MM.1S (cell line): ENCODE measurements around the gene SLC22A13.

Experiments
- DNase-seq: peaks from one replicate; pipeline ENCODE4 v3.0.0-alpha.2; 2015
- H2AFZ ChIP-seq: fragments of 300-600 bp; sonication (generic); 2 replicates; pipeline ENCODE4 v1.6.0; 2016; ENCODE audit warnings: antibody characterized with exemption, low read length
- H3F3A ChIP-seq: fragments of 300-600 bp; sonication (generic); 2 replicates; pipeline ENCODE4 v1.6.1; 2016; ENCODE audit warnings: mild to moderate bottlenecking, antibody characterized with exemption, low read length, moderate library complexity, mixed read lengths; ENCODE audit not compliant: insufficient read depth
- H3K27ac ChIP-seq: fragments of 300-600 bp; sonication (generic); 2 replicates; pipeline ENCODE4 v1.5.1; 2016; ENCODE audit warnings: mild to moderate bottlenecking, low read length
- H3K27me3 ChIP-seq: fragments of 300-600 bp; sonication (generic); replicated peaks from 2 replicates; pipeline ENCODE4 v1.6.0; 2016; ENCODE audit warnings: low read length; ENCODE audit not compliant: insufficient read depth
- H3K36me3 ChIP-seq: fragments of 300-600 bp; sonication (generic); replicated peaks from 2 replicates; pipeline ENCODE4 v1.6.1; 2016; ENCODE audit warnings: mild to moderate bottlenecking, low read length, mixed read lengths; ENCODE audit not compliant: insufficient read depth
- H3K4me1 ChIP-seq: fragments of 300-600 bp; sonication (generic); 2 replicates; pipeline ENCODE4 v1.6.1; 2016; ENCODE audit warnings: low read length, mixed read lengths
- H3K4me2 ChIP-seq: fragments of 300-600 bp; sonication (generic); 2 replicates; pipeline ENCODE4 v1.6.0; 2016; ENCODE audit warnings: low read depth, low read length
- H3K4me3 ChIP-seq: fragments of 300-600 bp; sonication (generic); 2 replicates; pipeline ENCODE4 v1.5.1; 2016; ENCODE audit warnings: low read length, mixed read lengths
- H3K79me2 ChIP-seq: fragments of 300-600 bp; sonication (generic); 2 replicates; pipeline ENCODE4 v1.6.1; 2016; ENCODE audit warnings: mixed run types, low read length, mixed read lengths
- H3K9ac ChIP-seq: fragments of 300-600 bp; sonication (generic); 2 replicates; pipeline ENCODE4 v1.6.1; 2016; ENCODE audit warnings: low read length, mixed read lengths
- H3K9me2 ChIP-seq: fragments of 300-600 bp; sonication (generic); replicated peaks from 2 replicates; pipeline ENCODE4 v1.6.1; 2016; ENCODE audit warnings: mild to moderate bottlenecking, low read length, mixed read lengths; ENCODE audit not compliant: insufficient read depth
- H3K9me3 ChIP-seq: fragments of 300-600 bp; sonication (generic); replicated peaks from 2 replicates; pipeline ENCODE4 v1.6.1; 2016; ENCODE audit warnings: mild to moderate bottlenecking, low read length, mixed read lengths; ENCODE audit not compliant: insufficient read depth
- H4K20me1 ChIP-seq: fragments of 300-600 bp; sonication (generic); 2 replicates; pipeline ENCODE4 v1.6.1; 2016; ENCODE audit warnings: mild to moderate bottlenecking, low read length, moderate library complexity, mixed read lengths; ENCODE audit not compliant: insufficient read depth
- CTCF ChIP-seq: fragments of 300-600 bp; sonication (generic); IDR thresholded peaks from 2 replicates; pipeline ENCODE4 v1.5.1; 2016; ENCODE audit warnings: antibody characterized with exemption, low read length, mixed read lengths
- EZH2 ChIP-seq: fragments of 300-600 bp; sonication (generic); optimal IDR thresholded peaks from 2 replicates; pipeline ENCODE3; 2017; ENCODE audit warnings: low read depth, mild to moderate bottlenecking, antibody characterized with exemption, low read length, mixed read lengths
- EZH2phosphoT487 ChIP-seq: fragments of 300-600 bp; sonication (generic); IDR thresholded peaks from 2 replicates; pipeline ENCODE4 v1.6.1; 2018; ENCODE audit warnings: antibody characterized with exemption, low read length

Gene SLC22A13

DNA sequence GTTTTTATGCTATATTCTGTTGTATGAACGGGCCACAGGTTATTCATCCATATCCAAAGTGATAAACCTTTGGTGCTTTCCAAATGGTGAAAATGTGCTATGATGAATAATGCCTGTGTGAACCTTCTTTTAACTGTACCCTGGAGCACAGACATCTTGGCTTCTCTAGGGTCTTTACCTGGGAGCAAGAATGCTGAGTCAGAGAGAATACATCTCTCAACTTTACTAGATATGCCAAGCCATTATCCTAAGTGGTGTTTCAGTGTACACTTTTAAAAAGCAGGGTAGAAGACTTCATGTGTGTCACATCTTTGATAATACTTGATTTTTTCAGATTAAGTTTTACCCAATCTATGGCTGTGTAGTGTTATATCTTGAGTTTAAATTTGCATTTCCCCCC is 57.4 kb downstream of the SLC22A13 start:
- no peak overlapping the region for H3K4me3 ChIP-seq
- H2AFZ ChIP-seq = no peak overlapping the region
- no peaks in the 10 kb centered on the region for H3K4me1 ChIP-seq
- no peak for TF ChIP-seq EZH2phosphoT487
- no peak for TF ChIP-seq EZH2
- TF ChIP-seq CTCF = no peak
- H3K4me2 ChIP-seq = no peak overlapping the region
- H3K36me3 ChIP-seq = no peaks in the 10 kb centered on the region
- no peaks in the 10 kb centered on the region for H3K9me2 ChIP-seq
- H3K27me3 ChIP-seq = no peaks in the 10 kb centered on the region
- no peaks in the 10 kb centered on the region for H3K79me2 ChIP-seq
- H3K9me3 ChIP-seq = no peaks in the 10 kb centered on the region
- H4K20me1 ChIP-seq = no peaks in the 10 kb centered on the region
- no peak overlapping the region for H3K9ac ChIP-seq
- DNase-seq = no peak
- no peaks in the 10 kb centered on the region for H3F3A ChIP-seq
- no peak overlapping the region for H3K27ac ChIP-seq

- Histone ChIP-seq H3K27ac (no peak overlapping the region), H3K79me2 (no peaks in the 10 kb centered on the region), H3F3A (no peaks in the 10 kb centered on the region), H3K27me3 (no peaks in the 10 kb centered on the region), H3K36me3 (no peaks in the 10 kb centered on the region), H3K9me2 (no peaks in the 10 kb centered on the region), H4K20me1 (no peaks in the 10 kb centered on the region), H3K4me1 (no peaks in the 10 kb centered on the region), H3K9me3 (no peaks in the 10 kb centered on the region), H3K9ac (no peak overlapping the region), H3K4me3 (no peak overlapping the region), H2AFZ (no peak overlapping the region), H3K4me2 (no peak overlapping the region)
- TF ChIP-seq EZH2phosphoT487 (no peak), EZH2 (no peak), CTCF (no peak)
- no peak for DNase-seq
Measured at GRCh38 chr3:38325256-38325655, 59.6 kb downstream of the SLC22A13 start.

DNA sequence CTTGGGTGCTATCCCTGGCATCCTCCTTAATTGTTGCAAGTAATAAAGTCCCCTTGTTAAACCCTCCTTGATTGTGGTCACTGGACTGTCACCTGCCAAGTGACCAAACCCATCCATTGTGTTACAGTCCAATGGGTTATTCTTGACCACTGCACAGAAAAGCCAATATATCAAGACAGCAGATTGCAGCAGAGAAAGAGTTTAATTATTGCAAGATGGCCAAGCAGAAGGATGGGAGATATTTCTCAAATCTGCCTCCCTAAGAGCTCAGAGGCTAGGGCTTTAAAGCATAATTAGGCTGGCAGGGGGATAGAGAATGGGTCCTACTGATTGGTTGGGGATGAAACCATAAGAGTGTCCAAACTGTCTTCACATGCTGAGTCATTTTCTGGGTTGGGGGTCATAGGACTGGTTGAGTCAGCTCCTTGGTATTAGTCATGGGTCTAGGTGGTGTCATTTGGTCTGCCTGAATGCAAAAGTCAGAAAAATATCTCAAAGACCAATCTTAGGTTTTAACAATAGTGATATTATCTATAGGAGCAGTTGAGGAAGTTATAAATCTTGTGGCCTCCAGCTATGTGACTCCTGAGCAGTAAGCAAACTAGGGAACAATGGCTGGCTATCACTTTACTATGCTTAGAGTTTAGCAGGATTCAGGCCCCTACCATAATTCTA is 61.9 kb downstream of the SLC22A13 start:
- Histone ChIP-seq H3K4me1 (no peaks in the 10 kb centered on the region), H3K36me3 (no peaks in the 10 kb centered on the region), H3K4me3 (no peak overlapping the region), H3K9me3 (no peaks in the 10 kb centered on the region), H3K27ac (no peak overlapping the region), H3F3A (no peaks in the 10 kb centered on the region), H3K9me2 (no peaks in the 10 kb centered on the region), H2AFZ (no peak overlapping the region), H3K79me2 (no peaks in the 10 kb centered on the region), H4K20me1 (no peaks in the 10 kb centered on the region), H3K9ac (no peak overlapping the region), H3K4me2 (no peak overlapping the region), H3K27me3 (no peaks in the 10 kb centered on the region)
- no peak for DNase-seq
- TF ChIP-seq CTCF = no peak
- TF ChIP-seq EZH2 = no peak
- no peak for TF ChIP-seq EZH2phosphoT487
